HG03039 (cell line): ENCODE results near the gene LAMB4.

ENCODE experiments used
- ATAC-seq: cut with Tn5 transposase; IDR thresholded peaks from one replicate; pipeline ENCODE4 v1.9.1; 2021; ENCODE audit warnings: mild to moderate bottlenecking, moderate library complexity; ENCODE audit not compliant: unreplicated experiment

The LAMB4 gene

GRCh38 chr7:108000875-108001763 lies 129.0 kb downstream of the LAMB4 start:
- no peak for ATAC-seq

GRCh38 chr7:107999779-108000560 lies 130.2 kb downstream of the LAMB4 start:
- ATAC-seq, result no peak

- no peak for ATAC-seq
Measured at GRCh38 chr7:107998660-107999480, 131.3 kb downstream of the LAMB4 start.

GRCh38 chr7:107998150-107998549 lies 132.0 kb downstream of the LAMB4 start:
- no peak for ATAC-seq

- no peak for ATAC-seq
Measured at GRCh38 chr7:107996072-107996882, 133.9 kb downstream of the LAMB4 start.

GRCh38 chr7:107995184-107996071 lies 134.7 kb downstream of the LAMB4 start:
- ATAC-seq, result no peak

- ATAC-seq, result no peak
Measured at GRCh38 chr7:107994421-107995030, 135.6 kb downstream of the LAMB4 start.

GRCh38 chr7:107993891-107994291 lies 136.3 kb downstream of the LAMB4 start:
- ATAC-seq, result no peak

GRCh38 chr7:107989618-107990373 lies 140.4 kb downstream of the LAMB4 start:
- ATAC-seq, result no peak

GRCh38 chr7:107982918-107983389 lies 147.2 kb downstream of the LAMB4 start:
- ATAC-seq, result no peak

- no peak for ATAC-seq
Measured at GRCh38 chr7:107982042-107982840, 147.9 kb downstream of the LAMB4 start.

GRCh38 chr7:107981466-107981865 lies 148.7 kb downstream of the LAMB4 start:
- no peak for ATAC-seq

- no peak for ATAC-seq
Measured at GRCh38 chr7:107980671-107981190, 149.4 kb downstream of the LAMB4 start.

- ATAC-seq, result no peak
Measured at GRCh38 chr7:107980171-107980570, 150.0 kb downstream of the LAMB4 start.

- ATAC-seq, result no peak
Measured at GRCh38 chr7:107978815-107979408, 151.2 kb downstream of the LAMB4 start.

GRCh38 chr7:107977048-107977447 lies 153.1 kb downstream of the LAMB4 start:
- ATAC-seq, result no peak

GRCh38 chr7:107976620-107977019 lies 153.5 kb downstream of the LAMB4 start:
- no peak for ATAC-seq
